ENCODE measurements around the gene TRIM44.

DNA sequence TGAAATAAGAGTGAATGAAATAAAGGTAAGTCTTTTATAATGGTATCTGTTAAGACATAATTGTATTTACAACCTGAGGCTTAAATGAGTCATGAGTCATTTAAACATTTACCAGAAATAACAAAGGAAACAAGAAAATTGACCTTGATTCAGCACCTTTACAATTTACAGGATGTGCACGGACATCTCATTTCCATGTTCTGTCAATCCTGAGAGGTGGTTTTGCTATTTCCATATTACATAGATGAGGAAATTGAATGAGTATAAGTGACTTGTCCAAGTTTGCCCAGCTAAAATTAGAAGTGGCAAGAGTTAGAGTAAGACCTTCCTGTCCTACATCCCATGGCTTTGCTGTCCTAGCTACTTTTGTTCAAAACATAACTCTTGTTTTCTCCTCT lies 89.1 kb downstream of the TRIM44 start:
- TF ChIP-seq POLR2A (IDR thresholded peaks at IDR 0.05; ENCODE audit: extremely low read depth, insufficient read length) (no peak), MAX (IDR thresholded peaks at IDR 0.05; ENCODE audit: low read depth, low read length) (no peak)
